NK-92 treated with Interleukin-12 subunit alpha and Interleukin-12 subunit beta, amount 100 ng/mL, for 24 hours (cell line): ENCODE measurements around the gene KRTAP12-3.
"Not testable (repeated sequence)": the region's sequence is repeated elsewhere in the genome, so short reads cannot be mapped to it uniquely, and the experiment has no call there.

Experiments used
- DNase-seq: peaks from one replicate; lab custom pipeline; 2025; lab: John Stamatoyannopoulos, UW

Gene KRTAP12-3

GRCh38 chr21:44650973-44651675 is 6.6 kb upstream of the KRTAP12-3 start:
- DNase-seq: no peak

DNA sequence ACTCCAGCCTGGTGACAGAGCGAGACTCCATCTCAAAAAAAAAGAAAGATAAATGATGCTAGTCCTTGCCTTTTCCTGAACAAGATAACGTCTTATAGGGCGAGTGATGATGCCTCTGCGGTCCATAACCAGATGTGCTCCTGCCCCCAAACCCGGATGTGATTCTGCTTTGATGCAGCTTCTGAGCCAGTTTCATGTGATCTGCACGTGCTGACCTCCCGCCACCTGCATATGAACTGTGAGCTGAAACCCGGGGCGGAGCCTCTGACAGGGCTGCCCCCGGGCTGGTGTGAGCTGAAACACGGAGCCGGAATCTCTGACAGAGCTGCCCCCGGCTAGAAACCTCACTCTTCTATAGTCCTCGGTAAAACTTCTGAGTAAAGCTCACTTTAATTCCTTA is 4.6 kb upstream of the KRTAP12-3 start:
- no peak for DNase-seq

GRCh38 chr21:44653656-44654575 is 3.8 kb upstream of the KRTAP12-3 start:
- DNase-seq: no peak

DNA sequence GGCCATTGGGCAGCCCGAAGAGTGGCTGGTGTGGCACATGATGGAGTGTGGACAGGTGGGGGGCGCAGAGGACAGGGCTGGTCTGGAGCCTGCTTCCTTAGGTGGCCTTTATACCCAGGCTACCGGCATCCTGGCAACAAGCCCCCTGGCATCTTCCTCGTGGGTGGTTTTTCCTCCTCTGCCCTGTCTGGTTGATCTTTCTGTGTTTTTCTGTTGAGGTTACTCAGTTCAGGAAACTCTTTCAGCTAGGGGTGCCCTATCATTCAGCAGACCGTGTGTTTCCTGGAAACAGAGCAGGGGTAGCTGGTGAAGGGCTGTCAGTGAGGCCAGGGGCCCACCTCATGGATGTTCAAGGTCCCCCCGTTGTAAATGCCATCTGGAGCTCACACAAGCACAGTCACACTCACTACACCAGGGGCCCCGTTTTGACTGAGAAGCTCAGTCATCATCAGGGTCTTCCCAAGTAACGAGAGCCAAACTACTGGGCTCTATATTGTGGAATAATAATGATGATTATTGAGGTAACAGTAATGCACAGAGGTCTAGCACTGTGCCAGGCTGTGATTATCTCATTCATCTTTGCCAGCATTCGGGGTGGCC is 3.1 kb upstream of the KRTAP12-3 start, which contains the start of gene KRTAP12-4:
TSS of gene KRTAP12-4 (minus strand) at position 84 of the 600 bp plus-strand sequence. CDS start at position 39, 45 bp downstream.
- no peak for DNase-seq

DNA sequence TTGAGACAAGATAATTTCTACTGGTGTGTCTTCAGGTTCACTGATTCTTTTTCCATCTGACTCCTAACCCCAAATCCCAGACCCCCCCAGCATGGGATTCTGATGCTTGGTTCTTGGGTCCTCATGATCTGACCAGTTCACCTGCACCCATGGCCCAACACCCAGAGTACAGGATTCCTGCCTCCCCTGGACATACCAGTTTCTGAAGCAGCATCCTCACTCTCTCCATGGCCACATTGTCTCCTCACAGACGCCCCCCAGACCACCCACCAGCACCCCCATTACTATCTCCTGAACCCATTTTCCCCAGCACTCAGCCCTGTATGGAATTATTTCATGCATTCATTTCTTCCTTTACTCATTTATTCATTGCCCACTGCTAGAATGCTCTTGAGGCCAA is 864 bp upstream of the KRTAP12-3 start:
- DNase-seq: no peak

DNA sequence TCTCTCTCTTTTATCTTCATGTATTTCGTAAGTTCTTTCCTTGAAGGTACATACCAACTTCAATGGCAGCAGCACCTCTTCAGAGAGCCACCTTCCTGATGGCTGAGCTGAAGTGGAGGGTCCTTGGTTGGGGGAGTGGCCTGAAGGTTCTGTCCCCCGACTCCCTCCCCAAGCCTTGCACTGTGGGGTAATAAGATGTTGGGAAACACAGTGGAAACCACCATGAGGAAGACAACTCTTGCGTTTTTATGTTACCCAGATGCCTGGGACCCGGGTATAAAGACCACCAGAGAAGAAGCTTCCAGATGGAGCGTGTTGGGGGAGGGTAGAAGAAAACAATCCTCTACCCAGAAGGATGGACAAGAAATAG is 794 bp downstream of the KRTAP12-3 start:
- no peak for DNase-seq

DNA sequence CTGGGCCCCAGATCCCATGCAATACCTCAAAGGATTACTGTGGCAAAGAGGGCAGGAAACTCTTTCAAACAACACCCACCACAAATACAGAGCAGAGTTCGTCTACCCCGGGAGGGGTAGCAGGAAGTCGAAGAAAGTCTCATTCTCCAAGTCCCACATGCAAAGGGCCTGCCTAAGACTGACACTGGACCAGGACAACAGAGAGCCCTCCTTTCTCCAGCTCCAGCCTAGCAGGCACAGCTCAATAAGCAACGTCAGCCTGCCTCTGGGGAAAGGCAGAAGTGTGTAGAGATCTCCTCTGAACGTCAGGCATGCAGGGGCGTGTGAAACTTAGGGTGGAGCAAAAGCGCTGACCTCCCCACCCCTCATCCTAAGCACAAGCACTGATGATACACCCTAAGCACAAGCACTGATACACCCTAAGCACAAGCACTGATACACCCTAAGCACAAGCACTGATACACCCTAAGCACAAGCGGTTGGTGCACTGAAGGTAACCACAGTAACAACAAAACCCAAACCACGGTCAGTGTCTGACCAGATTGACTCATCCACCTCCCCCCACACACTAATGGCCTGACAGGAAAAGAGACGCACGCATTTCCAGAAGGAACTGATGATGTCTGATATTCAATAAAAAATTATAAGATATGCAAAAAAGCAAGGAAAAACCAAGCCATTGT is 1.3 kb downstream of the KRTAP12-3 start:
- DNase-seq: no peak

GRCh38 chr21:44661567-44661966 is 3.8 kb downstream of the KRTAP12-3 start:
- not testable (repeated sequence) for DNase-seq

DNA sequence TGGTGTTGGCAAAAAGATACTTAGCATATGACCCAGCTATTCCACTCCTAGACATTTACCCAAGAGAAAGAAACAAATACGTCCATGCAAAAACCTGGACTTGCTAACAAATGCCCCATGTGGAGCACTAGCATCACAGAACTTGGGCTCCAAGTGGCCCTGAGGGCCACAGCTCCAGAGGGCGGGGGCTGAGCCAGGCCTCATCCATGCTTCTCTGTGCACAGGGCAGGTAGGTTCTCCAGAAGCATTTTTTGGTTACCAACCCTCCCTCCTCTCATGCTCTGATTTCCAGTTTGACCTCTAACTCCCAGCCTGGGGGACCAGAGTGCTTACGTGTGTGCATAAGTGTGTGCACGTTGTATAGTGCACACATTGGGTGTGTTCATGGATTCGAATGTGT is 7.0 kb downstream of the KRTAP12-3 start:
- DNase-seq: no peak

DNA sequence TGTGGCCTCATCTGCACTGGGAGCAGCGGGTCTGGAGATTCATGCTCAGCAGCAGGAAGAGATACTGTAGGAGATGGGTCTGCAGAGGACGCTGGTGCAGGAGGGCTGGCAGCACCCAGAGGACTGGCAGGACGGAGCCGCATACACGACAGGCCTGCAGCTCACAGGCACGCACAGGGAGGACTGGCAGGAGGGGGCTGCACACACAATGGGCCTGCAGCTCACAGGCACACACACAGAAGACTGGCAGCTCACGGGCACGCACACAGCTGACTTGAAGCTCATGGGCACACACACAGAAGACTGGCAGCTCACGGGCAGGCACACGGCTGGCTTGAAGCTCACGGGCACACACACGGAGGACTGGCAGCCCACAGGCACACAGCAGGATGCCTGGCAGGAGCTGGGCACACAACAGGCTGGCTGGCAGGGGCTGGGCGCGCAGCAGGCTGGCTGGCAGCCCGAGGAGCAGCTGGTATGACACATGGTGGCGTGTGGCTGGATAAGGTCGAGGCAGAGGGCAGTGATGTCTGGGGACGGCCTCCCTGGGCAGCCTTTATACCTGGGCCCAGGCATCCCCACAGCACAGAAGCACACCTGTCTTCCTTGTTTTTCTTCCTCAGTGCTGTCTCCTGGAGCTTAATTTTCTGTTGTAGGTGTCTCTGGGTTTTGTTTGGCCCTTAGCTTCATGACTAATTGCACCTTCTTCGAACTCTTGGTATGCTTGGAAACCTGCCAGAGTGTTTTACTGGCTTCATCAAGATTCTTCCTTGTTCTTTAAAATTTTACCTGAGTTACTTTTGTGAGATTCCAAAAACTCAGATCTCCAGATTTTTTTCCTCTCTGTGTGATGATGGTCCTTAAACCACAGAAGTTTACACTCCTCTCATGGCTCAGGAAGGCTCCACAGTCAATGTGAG is 8.9 kb downstream of the KRTAP12-3 start, which contains the start of gene KRTAP12-2:
TSS of gene KRTAP12-2 (minus strand) at position 527 of the 920 bp plus-strand sequence. CDS start at position 486, 41 bp downstream.
- no peak for DNase-seq

- no peak for DNase-seq
Observed at GRCh38 chr21:44667612-44668011, 9.9 kb downstream of the KRTAP12-3 start.

- no peak for DNase-seq
Observed at GRCh38 chr21:44670642-44671432, 13.1 kb downstream of the KRTAP12-3 start.

GRCh38 chr21:44671911-44672310 is 14.2 kb downstream of the KRTAP12-3 start:
- DNase-seq: no peak

DNA sequence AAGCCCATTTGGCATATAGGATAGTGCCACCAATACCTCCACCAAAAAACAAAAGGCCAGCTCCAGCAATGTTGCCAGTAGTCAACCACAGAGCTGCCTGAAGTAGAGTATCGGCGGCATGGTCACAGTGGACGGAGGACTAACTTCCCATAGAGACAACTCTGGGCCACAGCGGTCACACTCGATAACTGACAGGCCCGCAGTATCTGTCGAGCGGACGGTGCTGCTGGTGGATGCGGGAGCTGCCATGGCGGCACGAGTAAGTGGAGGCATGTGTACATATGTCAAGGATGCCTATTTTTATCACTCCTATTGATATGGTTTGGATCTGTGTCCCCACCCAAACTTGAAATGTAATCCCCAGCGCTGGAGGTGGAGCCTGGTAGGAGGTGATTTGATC is 20.1 kb downstream of the KRTAP12-3 start:
- no peak for DNase-seq

- no peak for DNase-seq
Observed at GRCh38 chr21:44681152-44681551, 23.4 kb downstream of the KRTAP12-3 start.

GRCh38 chr21:44681861-44682579 is 24.3 kb downstream of the KRTAP12-3 start, which contains the start of gene KRTAP12-1:
Gene KRTAP12-1 (minus strand): TSS chr21:44682163. CDS start chr21:44682123, 40 bp downstream.
- DNase-seq: no peak

- no peak for DNase-seq
Observed at GRCh38 chr21:44682580-44683151, 24.9 kb downstream of the KRTAP12-3 start.

DNA sequence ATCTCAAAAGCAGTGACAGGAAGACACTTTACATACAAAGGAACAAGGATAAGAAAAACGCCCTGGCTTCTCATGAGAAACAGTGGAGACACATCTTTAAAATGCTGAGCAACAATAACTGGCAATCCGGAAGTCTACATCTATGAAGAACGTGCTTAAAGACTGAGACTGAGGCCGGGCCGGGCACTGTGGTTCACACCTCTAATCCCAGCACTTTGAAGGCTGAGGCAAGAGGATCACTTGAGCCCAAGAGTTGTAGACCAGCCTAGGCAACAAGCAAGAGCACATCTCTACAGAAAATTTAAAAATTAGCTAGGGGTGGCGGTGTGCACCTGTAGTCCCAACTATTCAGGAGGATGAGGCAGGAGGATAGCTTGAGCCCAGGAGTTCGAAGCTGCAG is 26.3 kb downstream of the KRTAP12-3 start:
- DNase-seq: no peak

DNA sequence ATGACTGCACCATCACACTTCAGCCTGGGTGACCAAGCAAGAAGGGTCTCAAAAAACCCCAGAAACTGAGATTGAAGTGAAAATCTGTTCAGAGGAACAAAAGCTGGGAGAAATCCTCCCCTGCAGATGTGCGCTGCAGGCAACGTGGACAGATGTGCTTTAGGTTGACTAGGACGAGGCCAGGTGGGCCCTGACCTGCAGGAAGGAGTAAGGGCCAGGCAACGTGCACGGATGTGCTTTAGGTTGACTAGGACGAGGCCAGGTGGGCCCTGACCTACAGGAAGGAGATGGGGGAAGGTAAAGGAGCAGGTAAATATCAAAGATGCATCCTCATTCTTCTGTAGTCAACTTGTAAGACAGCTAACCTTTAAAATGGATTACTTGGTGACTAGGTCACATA is 26.8 kb downstream of the KRTAP12-3 start:
- DNase-seq: no peak
